HFF-Myc (cell line): ENCODE measurements around the gene NAV2.

ENCODE experiments used
- DNase-seq: peaks from one replicate; pipeline ENCODE4 v3.0.0-alpha.2; 2011; ENCODE audit warnings: low read depth; ENCODE audit errors: extremely low read depth
- H3K4me3 ChIP-seq: replicated peaks from 2 replicates; pipeline ENCODE4 v1.5.1; 2011; ENCODE audit warnings: low read depth, mild to moderate bottlenecking, control low read depth, low read length
- TF ChIP-seq, protein P1 (sequence below): IDR thresholded peaks from 2 replicates; pipeline ENCODE4 v1.5.1; 2012; ENCODE audit warnings: mild to moderate bottlenecking, low read depth, low read length, control low read depth; ENCODE audit errors: missing control alignments

The NAV2 gene

DNA sequence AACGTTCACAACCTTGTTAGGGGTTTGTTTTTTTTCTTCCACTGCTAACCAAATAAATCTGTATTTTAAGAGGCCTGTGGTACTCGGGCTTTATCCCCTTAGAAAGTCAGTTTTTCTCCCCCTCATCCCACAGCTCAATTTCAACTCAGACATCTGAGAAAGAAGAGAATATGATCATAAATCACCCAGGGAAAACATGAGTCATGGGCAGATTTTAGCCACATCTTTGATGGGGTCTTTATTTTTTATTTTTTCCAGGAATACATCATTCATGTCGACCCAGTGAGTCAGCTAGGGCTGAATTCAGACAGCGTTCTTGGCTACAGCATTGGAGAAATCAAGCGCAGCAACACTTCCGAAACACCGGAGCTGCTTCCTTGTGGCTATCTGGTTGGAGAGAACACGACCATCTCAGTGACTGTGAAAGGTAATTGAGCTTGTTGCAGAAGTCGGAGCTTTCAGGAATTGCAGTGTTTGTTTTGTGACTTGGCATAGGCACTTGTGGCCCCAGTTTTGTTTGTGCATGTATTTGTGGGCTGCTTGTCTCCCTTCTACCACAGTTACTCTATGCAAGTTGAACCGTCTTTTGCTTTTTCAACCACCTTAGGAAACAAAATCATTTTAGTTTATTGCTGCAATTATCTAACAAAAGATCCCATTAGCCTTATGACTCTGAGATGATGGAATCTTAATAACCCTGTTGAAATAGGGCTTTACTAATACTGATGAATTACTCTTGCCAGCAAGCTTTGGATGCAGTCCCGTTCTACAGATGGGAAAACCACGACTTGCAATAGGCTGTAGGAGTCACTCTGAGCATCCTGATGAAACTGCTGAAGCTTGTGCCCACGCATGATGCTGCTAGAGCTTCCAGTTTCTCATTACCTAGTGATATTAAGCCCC lies 384.9 kb downstream of the NAV2 start:
- no peak overlapping the region for H3K4me3 ChIP-seq
- peak; percentile 59 for DNase-seq
- TF ChIP-seq, protein P1, sequence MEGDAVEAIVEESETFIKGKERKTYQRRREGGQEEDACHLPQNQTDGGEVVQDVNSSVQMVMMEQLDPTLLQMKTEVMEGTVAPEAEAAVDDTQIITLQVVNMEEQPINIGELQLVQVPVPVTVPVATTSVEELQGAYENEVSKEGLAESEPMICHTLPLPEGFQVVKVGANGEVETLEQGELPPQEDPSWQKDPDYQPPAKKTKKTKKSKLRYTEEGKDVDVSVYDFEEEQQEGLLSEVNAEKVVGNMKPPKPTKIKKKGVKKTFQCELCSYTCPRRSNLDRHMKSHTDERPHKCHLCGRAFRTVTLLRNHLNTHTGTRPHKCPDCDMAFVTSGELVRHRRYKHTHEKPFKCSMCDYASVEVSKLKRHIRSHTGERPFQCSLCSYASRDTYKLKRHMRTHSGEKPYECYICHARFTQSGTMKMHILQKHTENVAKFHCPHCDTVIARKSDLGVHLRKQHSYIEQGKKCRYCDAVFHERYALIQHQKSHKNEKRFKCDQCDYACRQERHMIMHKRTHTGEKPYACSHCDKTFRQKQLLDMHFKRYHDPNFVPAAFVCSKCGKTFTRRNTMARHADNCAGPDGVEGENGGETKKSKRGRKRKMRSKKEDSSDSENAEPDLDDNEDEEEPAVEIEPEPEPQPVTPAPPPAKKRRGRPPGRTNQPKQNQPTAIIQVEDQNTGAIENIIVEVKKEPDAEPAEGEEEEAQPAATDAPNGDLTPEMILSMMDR: no peak

DNA sequence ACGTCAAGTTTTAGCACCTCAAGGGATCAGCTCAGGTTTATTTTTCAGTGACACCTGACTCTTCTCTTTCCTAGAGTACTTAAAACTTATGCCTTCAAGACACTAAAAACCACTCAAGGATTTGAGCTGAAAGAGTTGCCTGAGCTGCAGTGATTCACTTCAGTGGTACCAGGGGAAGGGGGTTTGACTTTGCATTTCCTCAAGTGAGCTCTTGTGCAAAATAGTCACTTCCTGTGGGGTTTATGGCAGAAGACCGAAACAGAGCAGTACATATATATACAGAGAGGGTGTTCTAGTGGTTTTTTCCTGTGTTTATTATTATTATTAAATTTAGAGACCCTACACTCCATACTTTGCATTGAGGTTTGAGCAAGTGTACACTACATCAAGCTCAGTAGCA lies 386.9 kb downstream of the NAV2 start:
- TF ChIP-seq, protein P1: no peak
- no peak overlapping the region for H3K4me3 ChIP-seq
- no peak for DNase-seq

DNA sequence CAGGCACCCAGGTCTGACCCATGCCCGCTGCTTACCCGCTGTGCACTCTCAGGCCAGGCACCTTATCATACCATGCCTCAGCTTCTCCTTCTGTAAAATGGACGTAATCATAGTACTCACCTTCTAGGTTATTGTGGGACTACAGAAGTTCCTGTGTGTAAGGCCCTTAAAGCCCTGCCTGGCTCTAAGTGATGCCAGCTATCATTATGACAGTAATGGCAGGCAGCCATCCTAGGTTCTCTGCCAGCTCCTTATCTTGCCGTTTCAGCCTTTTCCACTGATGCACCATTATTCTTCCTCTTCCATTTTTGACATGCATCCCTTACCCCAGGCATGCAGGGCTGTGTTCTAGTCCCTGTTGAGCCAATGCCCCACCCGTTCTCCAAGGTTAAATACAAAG lies 389.8 kb downstream of the NAV2 start:
- no peak for DNase-seq
- no peak overlapping the region for H3K4me3 ChIP-seq

DNA sequence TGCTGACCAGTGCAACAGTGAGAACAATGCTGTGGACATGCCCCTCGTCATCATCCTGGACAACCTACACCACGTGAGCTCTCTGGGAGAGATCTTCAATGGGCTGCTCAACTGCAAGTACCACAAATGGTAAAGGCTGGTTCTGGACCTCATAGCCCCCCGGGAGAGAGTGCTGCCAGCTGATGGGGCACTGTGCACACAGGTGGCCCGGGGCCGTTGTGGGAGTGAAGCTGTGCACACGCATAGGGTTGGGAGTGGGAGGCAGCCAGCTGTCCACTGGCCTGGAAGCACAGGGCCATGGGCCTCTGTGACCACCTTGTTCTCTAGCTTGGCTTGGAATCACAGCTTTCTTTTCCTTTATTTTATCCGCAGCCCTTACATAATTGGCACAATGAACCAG lies 390.6 kb downstream of the NAV2 start:
- DNase-seq: no peak
- H3K4me3 ChIP-seq: no peak overlapping the region
- TF ChIP-seq, protein P1: no peak

More for the DNA sequence above, 389.8 kb downstream of the NAV2 start:
- TF ChIP-seq, protein P1: no peak

DNA sequence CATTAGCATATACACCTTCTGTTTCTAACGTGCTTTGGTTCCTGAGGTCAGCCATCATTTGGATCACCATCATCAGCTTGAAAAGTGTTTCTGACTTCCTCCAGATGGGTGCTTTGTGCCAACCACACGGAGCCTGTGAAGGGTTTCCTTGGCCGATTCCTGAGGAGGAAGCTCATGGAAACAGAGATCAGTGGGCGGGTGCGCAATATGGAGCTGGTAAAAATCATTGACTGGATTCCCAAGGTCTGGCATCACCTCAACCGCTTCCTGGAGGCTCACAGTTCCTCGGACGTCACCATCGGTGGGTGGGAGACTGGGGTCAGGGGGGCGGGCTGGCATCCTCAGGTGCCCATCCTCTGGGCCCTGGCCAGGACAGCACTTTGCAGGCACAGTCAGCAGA lies 392.8 kb downstream of the NAV2 start:
- no peak overlapping the region for H3K4me3 ChIP-seq
- no peak for DNase-seq
- TF ChIP-seq, protein P1: no peak

DNA sequence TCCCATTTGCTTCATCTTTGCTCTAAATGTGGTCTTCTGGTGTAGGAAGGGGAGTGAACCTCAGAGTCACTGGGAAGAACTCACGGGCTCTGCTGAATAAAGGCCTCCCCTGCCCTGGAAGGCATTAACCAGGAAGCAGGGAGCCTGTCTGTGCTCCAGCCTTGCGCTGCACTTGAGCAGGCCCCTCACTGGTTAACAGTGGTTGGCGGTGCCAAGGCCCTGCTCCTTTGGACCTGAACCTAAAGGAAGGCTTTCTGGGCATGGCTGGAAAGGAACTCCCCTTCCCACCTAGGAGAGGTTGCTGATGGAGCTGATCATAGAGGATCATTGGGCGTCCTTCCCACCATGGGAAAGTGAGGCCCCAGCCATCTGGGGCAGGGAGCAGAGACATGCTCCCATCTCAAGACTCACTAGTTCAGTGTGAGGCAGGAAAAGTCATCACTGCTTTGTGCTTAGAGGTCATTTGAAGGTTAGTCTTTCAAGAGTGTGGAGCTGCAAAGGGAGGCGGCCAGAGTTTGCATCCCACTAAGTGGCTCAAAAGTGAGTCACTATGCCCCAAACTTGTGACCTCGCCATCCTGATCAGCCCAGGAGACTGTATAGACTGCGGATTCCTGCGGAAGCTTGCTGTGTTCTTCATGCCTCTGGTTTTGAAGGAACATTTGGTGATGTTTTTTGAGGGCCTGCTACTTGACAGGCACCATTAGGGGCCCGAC lies 397.3 kb downstream of the NAV2 start:
- TF ChIP-seq, protein P1: no peak
- DNase-seq: no peak

More for the DNA sequence above, 397.3 kb downstream of the NAV2 start:
- H3K4me3 ChIP-seq: no peak overlapping the region
